ENCODE measurements around the gene PPP2R5C.

Gene PPP2R5C

DNA sequence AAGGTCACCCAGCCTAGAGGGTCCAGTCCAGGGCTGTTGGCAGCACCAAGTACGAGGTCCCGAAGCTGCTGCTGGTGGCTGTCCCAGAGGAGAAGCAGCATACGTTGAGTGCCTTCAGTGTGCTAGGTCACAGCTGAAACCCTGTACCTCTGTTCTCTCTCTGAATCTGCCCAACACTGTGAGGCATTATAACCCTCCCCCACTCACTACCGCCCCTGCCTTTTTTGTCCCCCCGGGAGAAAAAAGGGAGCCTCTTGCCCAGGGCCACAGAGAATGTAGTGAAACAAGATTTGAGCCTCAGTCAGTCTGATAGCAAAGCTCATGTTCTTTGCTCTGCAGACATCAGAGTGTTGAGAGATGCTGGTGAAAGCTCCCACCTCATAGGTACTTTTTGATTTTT is 53.4 kb downstream of the PPP2R5C start:
- DNase-seq (ENCODE audit: low spot score): no peak

DNA sequence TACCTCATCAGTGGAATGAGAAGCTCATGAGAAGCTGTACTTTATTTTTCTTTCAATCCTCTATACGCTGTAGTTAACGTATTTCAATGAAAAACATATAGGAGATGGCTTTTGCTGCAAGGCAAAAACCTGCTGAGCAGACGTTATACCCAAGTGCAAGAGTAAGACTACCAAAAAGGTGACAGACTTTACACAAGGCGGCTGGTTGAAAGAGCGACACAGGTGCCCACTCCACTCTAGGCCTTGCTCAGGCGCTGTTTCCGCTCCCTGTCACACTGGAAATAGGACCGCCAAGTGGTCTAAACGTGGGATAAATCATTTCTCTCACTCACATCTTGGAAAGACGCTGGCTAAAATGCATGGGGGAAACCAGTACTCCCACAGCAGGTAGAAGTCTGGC is 54.5 kb downstream of the PPP2R5C start:
- no peak for DNase-seq (ENCODE audit: low spot score)

DNA sequence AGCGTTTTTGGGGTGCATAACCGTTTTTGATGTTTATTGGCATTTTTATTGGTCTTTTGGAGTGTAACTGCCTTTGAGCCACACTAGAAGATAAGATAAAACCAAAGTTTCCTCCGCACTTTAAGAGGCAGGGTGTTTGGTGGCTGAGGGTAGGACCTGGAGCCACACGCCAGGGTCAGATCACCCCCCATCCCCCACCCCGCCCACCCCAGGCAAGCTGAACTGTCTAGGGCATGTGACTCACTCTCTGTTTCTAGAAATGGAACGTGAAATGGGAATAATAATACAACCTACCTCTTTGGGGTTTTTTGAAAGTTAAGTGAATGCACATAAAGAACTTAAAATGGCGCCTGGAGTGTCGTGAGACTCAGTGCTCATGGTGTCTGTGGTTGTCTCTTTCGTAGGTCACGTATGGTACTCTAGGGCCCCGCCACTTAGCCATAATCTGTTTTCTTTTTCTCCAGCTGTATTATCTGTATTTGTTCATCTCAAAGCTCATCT is 56.0 kb downstream of the PPP2R5C start:
- DNase-seq (ENCODE audit: low spot score): no peak

DNA sequence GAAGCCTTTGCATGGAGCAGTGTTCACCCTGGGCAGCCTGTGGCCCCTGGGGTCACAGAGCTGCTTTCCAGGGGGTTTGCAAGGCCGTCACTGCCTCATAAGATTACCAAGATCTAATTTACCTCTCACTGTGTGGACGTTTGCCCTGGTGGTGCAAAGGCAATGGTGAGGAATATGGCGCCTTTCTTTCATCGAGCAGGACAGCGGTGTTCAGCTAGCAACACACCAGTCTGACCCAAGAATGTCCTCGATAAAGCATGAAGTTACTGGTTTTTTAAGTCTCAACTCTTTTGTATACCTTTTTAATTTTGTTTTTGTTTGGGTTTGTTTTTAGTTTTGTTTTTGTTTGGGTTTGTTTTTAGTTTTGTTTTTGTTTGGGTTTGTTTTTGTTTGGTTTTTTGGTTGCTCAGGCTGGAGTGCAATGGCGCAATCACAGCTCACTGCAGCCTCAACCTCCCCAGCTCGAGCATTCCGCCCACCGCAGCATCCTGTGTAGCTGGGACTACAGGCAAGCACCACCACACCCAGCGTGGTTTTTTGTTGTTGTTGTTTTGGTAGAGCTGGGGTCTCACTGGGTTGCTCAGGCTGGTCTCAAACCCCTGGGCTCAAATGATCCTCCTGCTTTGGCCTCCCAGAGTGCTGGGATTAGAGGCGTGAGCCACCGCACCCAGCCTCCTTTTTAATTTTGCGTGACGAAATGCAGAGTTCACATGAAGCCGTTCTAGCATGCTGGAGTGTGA is 57.9 kb downstream of the PPP2R5C start:
- DNase-seq (ENCODE audit: low spot score): no peak

DNA sequence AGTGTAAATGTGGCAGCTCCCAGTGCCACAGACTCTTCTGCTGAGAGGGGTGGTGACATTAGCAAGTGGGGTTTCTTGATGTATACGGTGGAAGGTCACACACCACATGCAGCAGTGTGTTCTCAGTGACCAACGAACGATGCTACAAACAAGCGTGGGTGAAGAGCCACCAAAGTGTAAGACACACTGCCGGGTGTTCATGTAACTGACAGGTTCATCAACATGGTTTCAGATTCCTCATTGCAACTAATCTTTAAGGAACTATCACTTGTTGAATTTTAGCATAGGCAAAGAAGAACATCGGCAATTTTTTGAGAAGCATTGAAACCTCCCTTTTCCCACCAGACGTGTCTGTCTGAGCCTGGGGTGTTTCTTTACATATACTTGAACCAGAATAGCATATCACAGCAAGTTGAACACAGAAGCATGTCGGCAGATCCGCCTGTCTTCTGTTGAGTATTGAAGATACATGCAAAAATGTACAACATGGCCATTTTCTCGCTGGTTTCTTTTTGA is 58.8 kb downstream of the PPP2R5C start:
- no peak for DNase-seq (ENCODE audit: low spot score)

DNA sequence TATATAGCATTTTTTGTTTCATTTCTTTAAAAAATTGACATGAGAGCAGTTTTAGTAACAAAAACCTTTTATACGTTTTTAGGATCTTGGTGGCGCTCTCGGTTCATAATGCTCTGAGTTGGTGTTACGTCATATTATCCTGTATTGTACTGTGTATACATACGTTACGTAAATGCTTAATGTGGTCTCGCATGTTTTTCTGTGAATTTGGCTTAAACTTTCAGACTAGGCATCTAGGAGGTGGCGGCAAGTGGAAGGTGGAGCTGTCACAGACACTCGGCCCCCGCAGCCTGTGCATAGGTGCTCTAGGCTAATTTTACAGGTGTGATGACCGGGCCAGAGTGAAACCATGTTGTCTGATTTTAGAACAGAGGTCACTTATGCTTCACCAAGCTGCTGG is 60.0 kb downstream of the PPP2R5C start:
- DNase-seq (ENCODE audit: low spot score): no peak

DNA sequence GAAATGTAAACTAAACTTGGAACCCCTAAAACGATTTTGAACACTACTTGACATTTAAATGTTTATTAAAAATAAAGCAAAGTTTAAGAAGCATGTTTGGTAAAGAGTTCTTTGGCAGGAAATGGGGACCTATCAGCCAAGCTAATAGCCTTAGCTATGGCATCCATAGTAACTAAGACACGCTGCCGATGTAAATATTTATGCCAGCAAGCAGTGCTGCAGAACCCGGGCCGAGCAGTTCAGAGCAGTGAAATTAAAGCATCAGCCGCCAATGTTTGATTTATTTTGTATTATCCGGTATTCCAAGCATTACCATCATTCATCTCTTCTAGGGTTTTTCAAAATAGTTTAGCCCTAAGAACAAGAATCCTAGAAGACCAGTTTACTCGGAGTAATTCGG is 61.6 kb downstream of the PPP2R5C start:
- DNase-seq (ENCODE audit: low spot score): no peak

DNA sequence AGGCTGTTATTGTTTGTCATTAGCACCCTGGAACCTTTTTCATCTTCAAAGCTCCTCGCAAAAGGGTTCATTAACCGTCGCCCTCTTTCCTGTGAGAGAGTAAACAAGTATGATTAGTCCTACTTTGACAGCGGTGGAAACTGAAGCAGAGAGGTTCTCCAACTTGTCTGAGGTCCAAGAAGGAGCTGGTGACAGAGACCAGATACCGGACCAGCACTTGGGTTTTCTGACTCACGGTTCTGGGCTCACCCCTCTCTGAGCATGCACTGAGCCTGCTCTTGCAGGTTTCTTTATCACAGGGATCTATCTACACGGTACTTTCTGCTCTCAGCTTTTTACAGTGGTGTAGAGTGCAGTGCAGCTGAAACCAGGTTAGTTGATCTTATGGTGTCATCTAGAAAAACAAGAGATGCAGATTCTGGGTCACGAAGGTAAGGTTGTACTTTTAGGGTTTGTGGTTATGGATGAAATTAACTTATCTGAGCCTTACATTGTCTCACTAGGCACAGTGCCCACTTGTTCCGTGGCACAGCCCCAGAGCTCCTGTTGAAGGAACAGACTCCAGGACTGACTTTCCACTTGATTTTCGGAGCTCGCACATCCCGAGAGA is 62.1 kb downstream of the PPP2R5C start:
- no peak for DNase-seq (ENCODE audit: low spot score)

DNA sequence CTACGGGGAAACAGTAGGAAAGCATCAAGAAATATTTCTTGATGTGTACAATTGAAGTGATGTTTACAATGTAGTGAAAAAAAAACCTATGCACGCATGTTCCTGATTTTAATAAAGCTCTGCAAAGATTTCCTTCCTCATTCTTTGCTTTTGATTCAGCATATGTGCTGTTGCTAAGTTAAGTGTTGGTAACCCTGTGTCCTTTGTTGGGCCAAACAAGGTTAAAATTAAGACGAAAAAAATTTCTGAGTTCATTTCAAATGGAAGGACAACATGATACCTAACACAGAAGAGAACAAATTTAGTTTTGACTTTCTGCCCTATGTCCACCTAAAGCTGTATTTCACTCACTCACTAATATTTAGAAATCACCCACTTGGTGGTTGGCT is 62.8 kb downstream of the PPP2R5C start:
- DNase-seq (ENCODE audit: low spot score): no peak

DNA sequence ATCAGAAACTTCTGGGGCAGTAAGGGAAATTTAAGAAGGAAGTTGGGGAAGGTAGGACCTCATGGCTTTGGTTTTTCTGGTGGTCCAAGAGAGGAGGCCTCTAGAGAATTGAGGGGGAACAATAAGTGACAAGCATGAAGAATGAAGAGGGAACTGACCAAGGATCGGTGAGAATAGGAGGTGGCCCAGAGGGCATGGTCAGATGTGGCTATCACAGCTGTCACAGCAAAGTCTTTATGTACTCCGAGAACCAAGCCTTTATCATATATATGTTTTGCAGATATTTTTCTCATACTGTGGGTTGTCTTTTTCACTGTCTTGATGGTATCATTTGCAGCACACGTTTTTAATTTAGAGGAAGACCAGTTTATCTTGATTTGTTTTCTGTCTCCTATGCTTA is 64.3 kb downstream of the PPP2R5C start:
- DNase-seq (ENCODE audit: low spot score): no peak

DNA sequence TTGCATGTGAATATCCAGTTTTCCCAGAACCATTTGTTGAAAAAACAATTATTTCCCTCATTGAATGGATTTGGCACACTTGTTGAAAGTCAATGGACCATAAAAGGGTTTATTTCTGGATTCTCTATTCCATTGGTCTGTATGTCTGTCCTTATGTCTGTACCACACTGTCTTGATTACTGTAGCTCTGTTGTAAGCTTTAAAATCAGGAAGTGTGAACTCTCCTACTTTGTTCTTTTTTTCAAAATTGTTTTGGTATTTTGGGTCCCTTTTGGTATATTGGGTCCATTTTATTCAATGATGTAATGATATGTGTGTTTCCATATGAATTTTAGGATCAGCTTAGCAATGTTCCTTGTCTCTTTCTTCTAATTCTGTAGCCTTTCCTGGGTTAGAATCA is 64.8 kb downstream of the PPP2R5C start:
- no peak for DNase-seq (ENCODE audit: low spot score)

DNA sequence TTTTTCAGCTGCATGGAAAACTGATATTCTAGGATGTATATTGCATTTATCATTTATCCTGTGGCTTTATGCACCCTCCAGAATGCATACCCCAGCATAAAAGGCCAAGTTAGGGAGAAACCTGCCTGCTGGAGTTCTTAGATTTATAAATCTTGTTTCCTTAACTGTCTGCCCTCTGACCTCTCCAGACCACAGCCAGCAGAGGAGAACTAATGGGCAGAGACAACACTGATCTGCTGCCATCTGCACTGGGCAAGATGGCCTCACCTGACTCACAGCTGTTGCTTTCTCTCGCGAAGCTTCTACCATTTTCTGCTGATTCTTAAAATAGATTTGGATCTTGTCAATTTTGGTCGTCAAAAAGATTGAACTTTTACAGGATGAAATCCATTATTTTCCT is 65.8 kb downstream of the PPP2R5C start:
- no peak for DNase-seq (ENCODE audit: low spot score)

DNA sequence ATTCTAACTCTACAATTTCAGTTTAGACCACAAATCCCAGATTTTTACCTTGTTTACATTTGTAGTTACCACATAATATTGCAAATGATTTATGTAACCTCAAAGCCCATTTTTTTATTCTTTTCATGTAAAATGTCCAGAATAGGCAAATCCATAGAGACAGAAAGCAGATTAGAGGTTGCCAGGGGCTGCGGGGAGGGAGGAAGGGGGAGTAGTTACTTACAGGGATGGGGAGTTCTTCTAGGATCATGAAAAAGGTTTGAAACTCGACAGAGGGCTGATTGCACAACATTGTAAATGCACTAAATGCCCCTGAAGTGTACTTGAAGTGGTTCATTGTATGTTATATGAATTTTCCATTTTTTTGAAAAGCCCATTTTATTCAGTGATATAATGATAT is 66.5 kb downstream of the PPP2R5C start:
- no peak for DNase-seq (ENCODE audit: low spot score)

DNA sequence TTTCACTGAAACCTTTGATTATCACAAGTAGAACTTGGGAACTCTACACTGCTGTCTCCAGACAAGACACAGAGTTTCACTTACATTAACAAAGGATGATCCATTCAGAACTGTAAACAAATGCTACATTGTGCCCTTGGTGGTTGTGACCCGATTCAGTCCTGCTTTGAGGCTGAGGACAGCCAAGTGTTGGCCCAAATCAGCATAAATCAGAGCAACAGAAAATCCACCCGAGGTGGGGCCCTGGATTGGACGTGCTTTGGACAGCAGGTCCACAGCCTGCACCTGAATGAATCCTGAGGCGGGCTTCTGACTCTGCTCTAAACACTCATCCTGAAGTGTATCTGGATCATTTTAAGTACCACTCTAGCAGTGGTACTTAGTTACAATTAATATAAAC is 68.8 kb downstream of the PPP2R5C start:
- DNase-seq (ENCODE audit: low spot score): no peak

DNA sequence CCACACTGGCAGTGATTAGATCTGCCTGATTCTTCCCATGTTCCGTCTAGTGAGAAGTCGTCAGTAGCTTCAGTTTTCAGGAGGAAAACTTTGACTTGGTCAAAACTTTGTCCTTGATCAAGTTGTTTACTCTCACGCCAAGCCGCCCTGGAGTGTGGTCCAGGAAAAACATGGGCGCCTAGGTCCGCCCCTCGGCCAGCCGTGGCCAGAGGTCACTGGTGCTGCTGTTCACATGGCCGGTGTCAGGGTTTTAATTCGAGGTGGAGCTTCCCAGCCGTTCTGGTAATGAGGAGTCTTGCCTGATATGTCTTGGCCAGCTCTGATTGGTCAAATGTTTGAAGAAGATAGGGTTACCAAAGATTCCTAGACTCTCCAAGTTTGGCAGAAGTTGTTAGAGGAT is 71.5 kb downstream of the PPP2R5C start:
- DNase-seq (ENCODE audit: low spot score): no peak

DNA sequence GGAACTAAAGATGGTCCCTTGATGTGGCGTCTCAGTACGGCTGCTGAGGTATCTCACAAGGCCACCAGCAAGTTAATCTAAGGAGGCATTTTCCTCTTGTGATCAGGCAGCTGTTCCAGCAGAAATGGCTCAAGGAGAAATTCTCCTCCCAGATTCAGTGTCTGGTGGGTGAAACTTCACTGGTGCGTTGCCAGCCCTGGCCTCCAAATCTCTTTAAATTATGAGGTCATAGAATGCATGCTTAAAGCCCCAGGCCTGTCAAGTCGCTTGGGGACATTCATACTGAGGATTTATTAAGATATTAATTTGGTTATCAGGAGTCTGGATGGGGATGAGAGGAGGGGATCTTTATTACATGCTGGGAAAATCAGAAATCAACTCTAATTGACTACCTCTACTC is 72.9 kb downstream of the PPP2R5C start:
- no peak for DNase-seq (ENCODE audit: low spot score)

DNA sequence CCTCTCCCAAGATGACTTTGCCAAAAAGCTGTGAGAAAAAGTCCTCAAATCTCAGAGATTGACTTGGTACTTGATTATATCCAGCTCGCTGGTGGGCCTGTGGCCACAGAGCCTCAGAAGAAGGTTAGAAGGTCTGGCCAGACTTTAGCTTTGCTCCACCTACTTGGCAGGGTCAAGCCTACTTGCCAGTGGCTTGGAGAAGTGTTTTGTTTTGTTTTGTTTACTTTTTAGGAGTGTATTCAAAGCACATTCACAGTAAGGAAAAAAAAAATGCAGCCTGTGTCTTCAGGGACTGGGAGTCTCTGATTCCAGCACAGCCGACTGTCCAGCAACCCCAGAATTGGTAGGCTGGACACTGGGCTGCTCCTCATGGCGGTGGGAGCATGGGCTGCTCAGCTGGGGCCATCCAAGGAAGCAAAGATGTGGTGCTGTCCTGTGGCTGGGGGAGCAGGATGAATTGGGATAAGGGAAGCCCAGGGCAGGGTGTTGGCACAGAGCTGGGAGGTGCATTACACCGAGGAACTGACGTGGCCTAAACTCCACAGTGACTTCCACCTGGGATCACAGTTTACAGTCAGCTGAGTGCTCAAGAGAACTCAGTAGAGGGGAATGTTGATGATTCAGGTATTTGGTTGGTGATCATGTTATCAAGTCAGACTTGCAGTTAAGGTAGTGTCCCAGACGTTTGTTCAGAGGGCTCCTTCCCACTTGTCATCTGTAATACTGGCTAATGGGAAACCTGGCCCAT is 73.5 kb downstream of the PPP2R5C start:
- no peak for DNase-seq (ENCODE audit: low spot score)

DNA sequence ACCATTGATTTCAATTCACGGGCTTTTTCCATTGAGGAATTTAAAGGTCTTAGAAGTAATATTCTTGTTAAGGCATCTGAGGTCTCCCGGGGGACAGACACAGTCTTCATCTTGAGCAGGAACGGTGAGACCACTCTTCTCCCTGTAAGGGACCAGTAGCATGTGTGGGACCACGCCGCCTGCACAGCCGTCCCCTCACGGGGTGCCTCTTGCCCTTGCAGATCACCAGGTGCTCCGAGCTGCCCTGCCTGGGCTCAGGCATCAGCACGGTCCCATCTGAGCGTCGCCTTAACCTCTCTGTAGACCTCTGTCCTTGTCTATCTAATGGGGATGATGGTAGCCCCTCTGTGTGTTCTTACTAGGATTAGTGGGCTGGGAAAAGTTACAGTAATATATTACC is 74.1 kb downstream of the PPP2R5C start:
- DNase-seq (ENCODE audit: low spot score): no peak

DNA sequence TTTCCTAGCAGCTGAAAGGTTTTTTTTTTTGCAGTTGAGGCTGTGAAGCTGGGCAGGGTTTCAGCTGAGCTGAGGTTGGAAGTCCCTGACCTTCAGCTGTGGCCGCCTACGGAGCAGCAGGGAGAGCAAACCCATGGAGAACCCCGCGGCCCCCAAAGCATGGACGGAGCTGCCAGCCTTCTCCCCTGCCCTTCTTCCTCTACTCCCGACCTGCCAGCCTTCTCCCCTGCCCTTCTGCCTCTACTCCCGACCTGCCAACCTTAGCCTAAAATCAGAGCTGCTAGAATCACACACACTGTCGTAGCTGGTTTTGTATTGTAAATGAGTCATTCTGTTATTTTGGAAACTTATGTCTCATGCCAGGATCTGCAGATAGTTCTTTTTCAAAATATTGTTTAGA is 74.6 kb downstream of the PPP2R5C start:
- no peak for DNase-seq (ENCODE audit: low spot score)

DNA sequence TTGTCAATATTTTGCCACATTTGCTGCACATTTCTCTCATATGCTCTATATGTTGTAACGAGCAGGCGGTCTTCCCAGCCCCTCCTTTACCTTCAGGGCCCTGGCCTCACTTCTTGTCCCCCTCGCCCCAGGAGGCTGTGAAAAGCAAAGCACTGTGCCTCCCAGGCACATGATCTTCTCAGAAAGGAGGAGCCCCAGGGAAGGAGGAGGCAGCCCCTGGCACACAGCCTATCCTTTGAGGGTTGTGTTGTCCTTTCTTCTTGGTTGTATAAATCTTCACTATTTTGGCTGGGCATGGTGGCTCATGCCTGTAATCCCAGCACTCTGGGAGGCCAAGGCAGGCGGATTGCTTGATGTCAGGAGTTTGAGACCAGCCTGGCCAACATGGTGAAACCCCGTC is 77.0 kb downstream of the PPP2R5C start:
- no peak for DNase-seq (ENCODE audit: low spot score)

DNA sequence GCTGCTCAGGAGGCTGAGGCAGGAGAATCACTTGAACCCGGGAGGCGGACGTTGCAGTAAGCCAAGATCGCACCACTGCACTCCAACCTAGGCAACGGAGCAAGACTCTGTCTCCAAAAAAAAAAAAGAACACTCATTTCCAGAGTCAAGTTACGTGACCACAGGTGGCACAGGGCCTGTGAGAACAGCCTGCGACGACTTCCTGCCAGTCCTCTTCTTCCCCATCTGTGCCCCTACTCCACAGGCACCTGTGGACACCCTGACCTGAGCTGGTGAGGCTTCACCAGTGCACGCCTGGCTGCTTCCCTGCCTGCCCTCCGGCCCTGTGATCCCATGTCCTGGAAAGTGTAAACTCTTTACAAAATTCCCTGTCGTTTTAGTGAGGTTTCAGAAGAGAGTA is 77.7 kb downstream of the PPP2R5C start:
- DNase-seq (ENCODE audit: low spot score): no peak

DNA sequence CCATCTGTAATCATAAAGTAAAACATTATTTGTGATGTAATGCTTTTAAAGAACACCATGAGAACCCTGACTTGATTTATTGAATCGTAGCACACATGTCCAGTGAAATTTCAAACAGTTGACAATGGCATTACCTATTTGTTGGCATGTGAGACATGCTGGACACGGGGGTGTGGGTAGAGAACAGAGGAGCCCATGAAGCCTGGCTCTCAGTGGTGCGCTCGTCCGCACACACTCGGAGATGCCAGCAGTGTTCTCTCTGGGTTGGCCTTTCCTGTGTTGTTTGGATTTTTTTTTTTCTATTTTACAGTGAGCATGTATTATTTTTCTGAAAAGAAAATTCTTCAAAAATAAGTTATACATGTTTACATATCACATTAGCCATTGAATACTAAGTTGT is 78.2 kb downstream of the PPP2R5C start:
- DNase-seq (ENCODE audit: low spot score): no peak

All from left forelimb (tissue), 1 donor.